GM19452 (cell line): ENCODE data around the gene HAND2.
A peak's percentile ranks its signal among the peaks of the same experiment; 100 is the strongest.

ENCODE experiments used
- ATAC-seq: cut with Tn5 transposase; IDR thresholded peaks from one replicate; pipeline ENCODE4 v1.9.1; 2021; ENCODE audit not compliant: unreplicated experiment

HAND2 gene

DNA sequence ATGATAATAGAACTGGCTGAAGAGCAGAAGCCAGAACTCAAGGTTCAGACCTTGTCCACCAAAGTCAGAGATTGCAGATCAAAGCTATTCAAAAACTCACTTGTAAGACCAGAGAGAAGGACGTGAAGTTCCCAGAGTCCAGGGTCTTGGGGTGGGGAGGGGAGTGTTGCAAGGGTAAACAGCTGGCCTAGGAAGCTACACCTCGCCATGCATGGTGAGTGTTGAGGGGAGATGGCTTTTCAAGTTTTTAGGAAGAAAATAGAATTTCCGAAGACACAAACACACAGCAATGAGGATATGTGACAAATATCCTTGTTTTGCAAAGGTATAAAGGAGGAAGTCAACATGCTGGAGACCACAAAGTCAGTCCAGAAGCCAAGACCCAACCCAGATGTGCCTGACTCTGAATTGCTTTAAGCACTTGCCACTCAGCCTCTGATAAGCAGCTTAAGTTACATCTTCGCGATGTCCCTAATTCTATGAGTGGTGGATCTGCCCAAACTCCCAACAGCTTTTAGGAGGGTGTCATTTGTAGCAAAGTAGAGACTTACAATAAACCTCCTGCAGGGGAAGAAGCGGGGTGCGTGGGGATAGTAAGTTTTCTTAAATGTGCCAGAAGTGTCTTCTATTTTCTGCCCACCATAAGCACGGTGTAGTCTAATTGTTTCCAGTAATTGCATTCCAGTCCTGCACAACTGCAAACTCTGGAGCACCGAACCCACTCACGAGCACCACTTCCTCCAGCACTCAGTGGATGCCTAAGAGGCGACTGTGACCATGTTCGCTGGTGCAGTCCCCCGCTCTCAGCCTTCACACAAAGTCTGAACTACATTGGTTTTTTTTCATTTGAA lies 26.5 kb downstream of the HAND2 start:
- no peak for ATAC-seq

DNA sequence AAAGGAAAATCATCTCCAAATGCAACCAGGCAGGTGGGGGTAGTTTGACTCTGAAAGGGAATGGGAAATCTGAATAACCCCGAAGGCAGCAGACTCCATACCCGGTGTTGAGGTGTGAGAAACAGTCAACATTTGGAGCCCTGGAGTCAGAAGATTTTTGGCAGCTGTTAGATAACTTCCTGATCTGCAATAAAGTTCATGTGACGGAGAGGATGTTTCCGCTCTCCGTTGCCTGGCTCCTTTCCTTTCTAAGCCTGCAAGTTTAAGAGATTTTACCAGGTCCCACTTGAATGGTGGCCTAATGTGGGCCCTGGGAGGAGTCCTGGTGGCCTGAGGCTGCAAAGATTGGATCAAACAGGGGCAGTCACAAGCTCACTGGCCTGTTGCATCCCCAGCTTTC lies 27.7 kb downstream of the HAND2 start:
- ATAC-seq: no peak

DNA sequence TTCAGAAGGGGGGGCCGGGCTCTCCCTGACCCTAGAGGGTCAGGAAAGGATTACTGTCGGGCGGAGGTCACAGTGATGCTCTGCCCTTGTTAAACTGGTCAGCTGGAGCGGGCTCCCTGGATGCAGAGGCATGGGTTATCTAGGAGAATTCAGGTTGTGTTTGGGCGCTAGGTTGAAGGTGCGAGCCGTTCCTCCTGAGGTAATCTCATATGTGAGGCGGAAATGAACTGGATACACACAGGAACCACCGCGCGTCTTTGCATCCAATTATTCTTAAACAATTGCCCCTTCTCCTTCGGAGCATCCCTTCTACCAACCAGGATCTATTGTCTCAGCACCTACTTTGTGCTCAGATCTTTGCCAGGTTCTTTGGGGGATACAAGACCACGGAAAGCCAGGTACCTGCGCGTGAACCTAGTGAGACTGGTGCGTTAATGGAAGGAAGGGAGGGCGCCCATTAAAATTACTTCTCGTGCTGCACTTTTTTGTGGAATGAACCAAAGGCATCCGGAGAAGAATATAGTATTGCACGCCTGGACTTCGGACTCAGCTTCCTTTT lies 28.4 kb downstream of the HAND2 start:
- no peak for ATAC-seq

DNA sequence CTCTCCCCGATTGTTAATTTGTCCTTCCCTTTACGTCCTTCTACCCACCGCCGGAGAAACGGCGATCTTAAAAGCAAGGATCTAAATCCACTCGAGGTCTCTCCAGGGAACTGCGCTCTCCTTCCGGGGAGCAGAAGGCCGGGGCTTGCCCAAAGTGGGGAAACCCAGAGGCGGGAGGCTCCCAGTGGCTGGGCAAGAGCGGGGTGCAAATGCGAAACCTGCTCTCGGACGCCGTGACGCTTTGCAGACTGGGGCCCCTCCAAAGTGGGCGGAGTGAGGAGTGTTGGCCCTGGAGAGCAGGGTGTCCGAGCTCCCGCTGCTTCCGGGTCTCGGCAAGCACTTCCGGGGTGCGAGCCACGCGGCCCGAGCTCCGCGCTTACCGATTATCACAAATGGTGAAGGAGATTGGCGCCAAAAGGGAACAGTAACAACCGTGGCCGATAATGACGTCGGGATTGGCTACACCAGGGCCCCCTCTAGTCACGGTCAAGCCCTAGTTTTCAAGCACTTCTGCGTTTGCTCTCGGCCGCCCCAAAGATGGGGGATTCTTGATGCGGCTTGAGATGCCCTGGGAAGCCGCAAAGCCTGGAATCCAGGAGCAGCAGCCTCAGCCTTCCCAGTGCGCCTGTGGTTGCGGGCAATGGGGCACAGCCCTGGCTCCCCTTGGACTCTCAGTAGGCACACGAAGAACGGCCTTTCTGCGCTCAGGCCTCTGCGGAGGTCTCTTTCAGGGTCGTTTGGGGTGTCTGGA lies 29.0 kb downstream of the HAND2 start:
- no peak for ATAC-seq

DNA sequence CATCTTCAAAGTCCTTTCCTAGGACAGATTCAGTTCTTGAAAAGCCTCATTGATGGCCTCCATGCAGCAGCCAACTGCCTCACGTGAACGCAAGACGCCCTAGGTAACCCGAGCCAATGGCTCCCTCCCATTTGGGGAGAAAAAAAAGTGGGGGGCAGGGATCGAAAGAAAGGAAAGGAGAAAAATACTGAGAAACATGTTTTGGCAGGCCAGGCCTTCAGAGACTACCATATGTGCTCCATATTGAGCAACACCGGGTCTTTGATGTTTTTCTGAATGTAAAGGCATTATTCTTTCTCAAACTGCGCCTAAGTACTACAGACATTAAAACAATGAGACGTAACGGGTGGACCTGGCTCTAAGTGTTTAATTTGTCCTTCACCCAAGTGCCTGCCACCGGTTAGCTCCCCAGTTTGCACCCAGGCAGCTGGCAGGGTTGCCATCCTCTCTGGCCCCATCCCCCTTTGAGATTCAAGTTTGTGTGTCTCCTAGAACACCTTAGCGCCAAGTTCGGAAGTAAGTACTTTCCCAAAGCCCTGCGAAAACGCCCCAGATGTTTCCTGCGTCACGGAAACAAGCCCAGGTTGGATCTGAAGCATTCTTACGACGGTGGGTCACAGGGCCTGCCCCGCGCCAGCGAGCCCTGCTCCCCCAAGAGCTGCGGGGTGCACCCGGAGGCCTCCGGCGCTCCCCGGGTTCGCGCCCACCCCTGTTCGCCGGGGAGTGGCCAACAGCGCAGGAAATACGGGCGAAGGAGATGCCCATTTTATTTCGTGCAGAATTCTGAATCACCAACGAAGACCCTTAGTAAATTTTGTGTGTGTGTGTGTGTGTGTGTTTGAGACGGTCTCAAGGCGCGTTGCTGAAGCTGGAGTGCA lies 30.1 kb downstream of the HAND2 start:
- ATAC-seq: no peak

DNA sequence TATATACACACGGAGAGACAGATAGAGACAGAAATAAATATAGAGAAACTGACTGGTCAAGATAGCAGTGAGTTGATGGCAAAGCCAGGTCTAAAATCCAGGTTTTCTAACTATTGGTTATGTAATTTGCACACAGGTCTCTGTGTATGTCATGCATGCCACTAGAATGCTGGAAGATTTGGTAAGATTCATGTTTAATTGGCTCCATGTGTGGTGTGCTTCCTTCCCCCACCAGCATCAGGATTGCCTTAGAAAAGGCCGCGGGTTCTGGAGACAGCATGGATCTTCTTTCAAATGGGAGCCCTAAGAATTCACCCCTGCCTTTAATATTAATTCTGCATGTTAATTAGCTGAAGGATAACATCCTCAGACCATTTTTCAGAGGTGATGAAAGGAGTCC lies 31.3 kb downstream of the HAND2 start:
- ATAC-seq: no peak

DNA sequence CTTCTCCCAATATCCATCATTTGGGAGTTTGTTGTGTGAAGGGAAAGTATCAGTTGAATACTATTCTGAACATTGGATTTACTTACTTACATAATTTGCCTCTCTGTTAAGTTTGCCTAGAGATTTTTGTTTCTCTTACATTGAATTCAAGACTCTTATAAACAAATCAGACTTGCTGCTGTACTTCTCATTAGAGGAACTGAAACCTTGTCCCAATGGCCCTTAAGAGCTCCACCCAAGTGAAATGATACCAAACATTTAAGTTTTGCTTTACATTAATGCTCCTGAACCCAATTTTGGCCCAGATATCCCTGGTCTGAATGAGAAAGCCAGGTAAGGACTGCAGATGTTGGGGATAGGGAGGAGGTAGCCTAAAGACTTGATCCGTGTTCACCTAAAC lies 32.0 kb downstream of the HAND2 start:
- ATAC-seq: peak; percentile 42

DNA sequence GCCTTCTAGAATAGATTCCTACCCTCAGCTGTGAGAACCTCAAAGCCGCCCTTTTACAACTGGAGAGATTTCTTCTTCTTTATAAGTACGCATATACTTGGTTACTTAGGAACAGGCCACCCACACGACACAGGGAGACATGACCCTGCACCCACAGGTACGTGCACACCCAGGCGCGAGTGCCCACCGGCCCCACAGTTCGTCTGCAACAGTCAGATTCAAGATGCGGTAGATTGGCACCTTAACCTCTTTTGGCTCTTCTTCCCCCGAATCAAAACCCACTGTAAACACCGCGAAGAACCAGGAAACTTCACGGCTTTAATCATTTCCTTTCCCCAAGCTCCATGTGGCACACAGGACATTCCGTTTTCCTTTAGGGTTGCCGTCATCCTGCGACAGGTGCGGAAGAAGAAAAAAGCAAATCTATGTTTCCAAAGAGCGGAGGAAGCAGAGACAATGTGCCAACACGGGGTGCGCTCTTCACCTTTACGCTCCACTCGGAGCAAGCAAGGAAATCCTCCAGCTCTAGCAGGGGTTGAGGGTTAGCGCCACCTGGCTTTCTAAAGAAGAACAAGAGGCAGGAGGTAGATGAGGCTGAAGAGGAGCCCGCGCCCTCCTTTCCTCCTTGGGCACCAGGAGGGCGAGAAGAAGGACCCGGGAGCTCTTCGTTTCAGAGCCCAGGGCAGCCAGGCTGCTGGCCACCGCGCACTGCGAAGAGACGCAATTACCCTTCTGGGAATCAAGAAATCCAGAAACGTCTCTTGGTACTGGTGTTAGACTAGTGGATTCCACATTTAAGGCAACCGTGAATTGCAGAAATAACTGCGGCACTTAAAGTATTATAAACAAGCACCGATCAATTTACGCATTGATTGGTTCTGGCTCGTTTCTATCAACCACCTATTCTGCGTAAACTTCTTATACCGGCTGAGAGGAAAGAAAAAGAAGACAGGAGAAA lies 35.7 kb downstream of the HAND2 start:
- peak; percentile 92 for ATAC-seq

DNA sequence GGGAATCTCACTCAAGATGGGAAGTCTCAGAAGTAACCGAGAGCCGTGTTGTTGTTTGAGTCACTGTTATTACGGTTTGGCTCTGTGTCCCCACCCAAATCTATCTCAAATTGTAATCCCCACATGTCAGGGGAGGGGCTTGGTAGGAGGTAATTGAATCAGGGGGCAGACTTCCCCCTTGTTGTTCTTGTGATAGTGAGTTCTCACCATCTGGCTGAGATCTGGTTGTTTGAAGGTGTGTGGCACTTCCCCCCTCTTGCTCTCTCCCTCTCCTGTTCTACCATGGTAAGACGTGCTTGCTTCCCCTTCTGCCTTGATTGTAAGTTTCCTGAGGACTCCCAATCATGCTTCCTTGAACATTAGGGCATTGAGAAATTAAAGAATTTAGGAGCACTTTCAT lies 37.0 kb downstream of the HAND2 start:
- no peak for ATAC-seq

DNA sequence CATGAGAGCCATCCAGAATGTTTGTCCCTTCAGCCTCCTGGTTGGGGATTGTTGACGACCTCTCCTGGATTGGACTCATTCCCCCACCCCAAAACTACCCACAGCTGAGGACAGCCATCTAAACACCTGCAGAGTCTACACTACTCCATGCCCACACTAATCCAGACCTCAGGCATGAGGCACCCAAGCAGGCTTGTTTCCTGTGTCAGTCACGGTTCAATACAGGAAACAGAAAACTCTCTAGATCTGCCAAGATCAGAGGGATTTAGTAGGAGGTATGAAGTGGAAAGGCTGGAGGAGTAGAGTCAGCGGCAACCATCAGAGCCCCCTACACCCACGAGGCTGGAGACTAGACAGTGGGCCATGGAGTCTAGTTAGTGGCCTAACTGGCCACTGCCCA lies 37.7 kb downstream of the HAND2 start:
- no peak for ATAC-seq

DNA sequence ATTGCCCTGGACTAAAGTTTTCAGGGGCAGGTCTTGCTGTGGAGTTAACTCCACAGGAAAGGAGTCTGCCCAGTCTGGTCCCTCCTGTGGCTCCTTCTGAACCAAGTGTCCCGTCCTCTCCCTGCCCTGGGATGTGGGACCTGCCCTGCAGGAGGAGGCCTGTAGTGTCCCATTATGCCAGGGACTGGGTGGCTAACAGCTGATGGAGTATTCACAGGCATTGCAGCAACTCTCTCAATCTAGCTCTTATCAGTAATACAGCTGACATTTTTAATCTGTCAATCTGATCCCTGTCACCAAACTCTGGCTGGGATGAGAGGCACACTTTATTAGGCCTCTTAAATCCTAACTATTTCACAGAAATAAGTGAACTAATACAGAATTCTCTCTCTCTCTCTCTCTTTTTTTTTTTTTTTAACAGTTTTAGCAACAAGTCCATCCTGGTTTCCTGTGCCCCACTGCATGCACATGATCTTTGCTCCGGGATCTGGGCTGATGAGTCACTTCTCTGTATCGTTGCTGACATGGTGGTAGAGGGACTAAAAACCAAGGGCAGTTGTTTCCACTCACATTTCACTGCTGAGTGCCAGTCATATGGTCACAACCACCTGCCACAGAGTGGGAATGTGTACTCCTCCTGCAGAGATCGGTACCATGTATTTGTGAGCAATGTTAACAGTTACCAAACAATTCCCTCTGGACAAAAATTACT lies 39.1 kb downstream of the HAND2 start:
- no peak for ATAC-seq

DNA sequence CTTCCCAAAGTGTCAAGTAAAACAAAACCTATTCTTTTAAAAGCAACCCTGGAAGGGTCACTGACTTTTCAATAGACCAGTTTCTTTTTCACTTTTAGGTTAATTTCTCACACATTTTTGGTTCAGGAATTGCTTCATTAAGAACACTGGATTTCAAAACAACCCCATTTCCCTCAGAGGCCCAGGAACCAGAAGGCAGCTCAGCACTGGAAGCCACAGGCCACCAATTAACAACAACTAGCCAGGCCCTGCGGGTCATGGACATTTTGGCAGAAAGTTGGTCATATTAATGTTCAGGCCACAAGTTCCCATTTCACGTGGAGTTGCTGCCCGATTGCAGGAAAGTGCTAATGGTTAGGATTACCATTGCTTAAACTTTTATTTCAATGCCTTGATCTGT lies 39.8 kb downstream of the HAND2 start:
- ATAC-seq: no peak

DNA sequence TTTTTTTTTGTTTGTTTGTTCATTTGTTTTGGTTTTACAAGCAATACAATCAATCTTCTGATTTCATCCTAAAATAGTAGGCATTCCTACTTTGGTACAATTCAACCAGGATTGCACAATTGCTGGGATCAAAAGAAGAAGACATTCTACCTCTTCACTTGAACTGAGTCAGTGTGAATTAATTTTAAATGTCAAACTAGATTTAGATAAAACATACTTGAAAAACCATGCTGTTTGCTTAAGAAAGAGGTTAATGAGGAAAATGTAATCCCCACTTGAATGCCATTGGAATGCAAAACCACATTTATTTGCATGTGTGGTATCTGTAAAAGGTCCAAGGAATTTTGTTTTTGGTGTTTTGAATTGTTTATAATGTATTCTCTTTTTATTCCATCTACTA lies 40.5 kb downstream of the HAND2 start:
- no peak for ATAC-seq

DNA sequence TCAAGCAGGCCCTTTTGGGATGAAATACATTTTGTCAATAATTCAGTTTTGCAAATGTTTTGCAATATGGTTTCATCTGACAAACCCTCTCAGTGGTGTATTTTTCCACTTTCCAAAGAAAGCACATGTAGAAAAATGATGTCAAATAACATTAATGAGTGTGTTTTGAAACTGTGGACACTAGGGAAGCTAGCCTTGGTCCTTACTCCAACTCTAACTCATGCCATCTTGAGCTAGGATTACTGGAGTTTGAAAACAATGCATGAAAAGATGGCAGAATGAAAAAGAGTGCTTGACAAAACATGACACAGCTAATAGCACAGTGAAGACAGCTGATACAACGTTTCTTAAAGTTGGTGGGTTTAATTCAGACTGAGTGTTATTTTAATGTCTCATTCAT lies 41.4 kb downstream of the HAND2 start:
- no peak for ATAC-seq

DNA sequence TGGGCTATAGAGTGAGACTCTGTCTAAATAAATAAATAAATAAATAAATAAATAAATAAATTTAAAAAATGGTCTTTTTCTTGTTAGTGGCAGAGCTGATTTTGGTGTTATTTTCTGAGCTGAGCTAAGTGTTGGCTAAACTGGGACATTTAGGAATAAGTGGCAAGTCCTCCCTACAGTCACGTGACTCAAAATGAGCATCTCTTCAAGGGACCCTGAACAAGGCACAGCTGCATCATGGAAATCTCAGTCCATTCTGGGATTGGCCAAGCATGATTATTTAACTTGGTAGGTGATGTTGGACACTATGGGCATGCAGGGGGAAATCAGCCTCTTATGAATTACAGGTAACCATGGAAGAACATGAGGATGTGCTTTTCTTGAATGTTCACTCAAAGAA lies 42.0 kb downstream of the HAND2 start:
- ATAC-seq: no peak

DNA sequence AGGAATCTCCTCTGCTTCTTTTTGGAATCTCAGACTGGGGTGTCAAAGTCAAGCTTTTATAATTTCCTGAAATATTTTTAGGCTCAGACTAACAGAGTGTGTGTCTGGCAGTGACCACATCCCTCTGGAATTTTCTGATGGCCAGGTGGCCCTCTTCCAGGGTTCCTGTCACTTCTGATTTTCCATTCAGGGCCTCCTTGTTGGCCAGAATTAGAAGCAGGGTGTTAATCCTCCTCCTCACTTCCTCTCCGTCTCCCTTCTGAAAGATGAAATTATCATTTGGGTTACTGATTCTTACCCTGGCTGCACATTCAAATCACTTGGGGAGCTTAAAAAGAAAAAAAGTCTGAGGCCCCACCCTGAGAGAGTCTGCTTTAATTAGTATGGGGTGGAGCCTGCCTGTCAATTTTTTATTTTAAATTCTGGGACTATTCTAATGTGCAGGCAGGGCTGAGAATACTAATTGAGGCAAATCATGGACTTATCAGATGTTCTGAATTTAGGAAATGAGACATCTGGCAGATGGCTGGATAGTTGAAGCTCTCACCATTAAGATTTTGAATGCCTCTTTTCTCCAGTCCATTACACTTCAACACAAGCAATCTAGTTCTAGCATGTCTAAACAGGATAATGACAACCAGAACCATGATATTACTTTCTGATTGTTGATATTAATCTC lies 43.2 kb downstream of the HAND2 start:
- no peak for ATAC-seq

DNA sequence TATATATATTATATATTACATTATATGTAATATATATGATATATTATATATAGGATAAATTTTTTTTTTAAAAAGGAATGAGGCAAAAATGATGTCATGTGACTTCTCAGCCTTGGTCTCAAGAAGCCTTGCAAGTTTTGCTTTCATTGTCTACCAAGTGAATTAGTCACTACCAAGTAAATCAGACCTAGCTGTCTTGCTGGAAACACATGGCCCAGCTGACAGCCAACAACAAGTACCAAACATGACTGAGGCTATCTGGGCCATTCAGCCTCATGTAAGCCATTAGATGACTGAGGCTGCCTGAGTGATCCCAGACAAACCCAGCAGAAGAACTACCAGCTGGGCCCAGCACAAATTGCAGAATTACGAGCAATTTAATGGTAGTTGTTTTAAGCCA lies 44.9 kb downstream of the HAND2 start:
- ATAC-seq: no peak

DNA sequence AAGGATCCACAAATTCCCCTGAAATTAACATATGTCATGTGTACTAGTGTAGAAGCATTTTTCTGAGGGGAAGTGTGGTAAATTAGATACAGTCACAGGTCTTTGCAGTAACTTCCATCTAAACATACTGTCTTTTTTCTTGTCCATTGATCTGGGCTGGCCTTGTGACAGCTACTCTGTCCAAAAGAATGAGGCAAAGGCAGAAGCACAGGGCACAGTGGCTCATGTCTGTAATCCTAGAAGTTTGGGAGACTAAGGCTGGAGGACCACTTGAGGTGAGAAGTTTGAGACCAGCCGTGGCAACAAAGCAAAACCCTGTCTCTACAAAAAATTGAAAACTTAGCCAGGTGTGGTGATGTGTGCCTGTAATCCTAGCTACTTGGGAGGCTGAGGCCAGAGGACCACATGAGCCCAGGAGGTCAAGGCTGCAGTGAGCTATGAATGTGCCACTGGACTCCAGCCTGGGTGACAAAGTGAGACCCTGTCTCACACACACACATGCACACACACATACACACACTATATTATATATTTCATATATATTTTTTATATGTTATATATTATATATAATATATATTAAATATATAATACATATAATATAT lies 47.6 kb downstream of the HAND2 start:
- no peak for ATAC-seq

DNA sequence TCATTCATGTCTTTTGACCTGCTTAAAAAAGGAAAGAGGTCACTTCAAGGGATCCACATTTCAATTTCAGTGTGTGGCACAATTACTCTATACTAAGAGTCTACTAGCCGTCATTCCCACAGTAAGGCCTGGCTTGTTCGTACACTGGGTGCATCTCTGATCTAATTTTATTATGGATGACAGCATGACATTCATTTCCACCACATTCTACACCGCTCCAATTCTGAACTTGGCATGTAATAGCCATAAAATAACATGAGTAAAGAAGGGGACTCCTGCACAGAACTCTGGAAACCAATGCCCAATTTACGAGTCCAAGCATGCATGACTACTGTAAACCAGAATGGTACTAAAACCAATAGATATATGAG lies 51.1 kb downstream of the HAND2 start:
- no peak for ATAC-seq
